HG03159 (cell line): ENCODE measurements around the gene BMP2K.

Experiments
- ATAC-seq: cut with Tn5 transposase; IDR thresholded peaks from one replicate; pipeline ENCODE4 v1.9.1; 2021; ENCODE audit warnings: mild to moderate bottlenecking, moderate library complexity; ENCODE audit not compliant: unreplicated experiment

Gene BMP2K

DNA sequence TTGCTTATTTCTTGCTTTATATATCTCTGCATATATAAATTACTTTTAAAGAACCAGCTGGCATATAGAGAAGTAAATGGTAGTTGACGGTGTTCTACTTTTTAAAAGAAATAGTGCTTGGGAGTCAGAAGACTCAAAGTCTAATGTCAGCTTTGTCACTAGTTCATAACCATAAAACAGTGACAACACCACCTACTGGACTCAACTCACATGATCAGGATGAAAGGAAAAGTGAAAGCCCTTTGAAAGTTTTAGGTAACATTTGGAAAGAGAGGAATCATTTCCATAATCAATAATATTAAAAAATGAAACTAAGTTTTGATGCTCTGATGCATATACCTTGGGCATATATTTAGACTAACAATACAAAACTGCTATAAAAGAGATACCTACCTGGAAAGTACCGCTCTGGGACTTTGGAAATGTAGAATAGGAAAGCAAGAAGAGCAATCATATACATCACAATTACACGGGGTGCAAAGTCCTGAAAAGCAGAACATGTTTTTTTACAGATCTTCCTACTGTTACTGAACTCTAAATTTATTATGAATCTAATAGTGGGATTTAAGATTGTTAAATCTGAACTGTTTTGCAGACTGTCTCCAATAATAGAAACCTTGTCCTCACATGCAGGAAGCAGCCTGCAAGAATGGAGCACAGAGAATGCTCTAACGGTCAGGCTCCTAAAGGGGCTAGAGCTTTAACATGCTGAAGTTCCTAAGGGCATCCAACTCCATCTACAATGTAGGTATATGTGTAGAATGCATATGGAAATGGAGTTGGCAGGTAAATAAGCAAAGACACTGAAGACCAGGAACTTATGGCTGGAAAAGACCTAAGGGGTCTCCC lies 147.5 kb downstream of the BMP2K start:
- ATAC-seq = peak; percentile 56

DNA sequence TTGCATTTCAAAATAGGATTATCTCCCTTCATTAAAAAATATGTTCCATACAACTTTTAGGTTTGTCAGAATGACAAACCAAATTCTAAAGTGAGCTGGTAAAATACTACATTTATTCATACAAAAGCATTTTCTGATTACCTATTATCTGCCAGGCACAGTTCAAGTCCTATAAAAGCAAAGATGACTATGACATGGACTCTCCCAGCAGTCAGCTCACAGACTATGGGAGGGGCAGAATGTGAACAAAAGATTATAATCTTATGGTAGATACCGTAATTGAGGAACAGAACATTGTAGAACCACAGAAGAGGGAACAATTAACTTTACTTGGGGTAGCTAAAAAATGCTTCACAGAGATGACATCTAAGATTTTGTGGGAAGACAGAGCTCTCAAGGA lies 150.7 kb downstream of the BMP2K start:
- ATAC-seq = no peak

GRCh38 chr4:78928835-78929234 lies 152.7 kb downstream of the BMP2K start:
- no peak for ATAC-seq

DNA sequence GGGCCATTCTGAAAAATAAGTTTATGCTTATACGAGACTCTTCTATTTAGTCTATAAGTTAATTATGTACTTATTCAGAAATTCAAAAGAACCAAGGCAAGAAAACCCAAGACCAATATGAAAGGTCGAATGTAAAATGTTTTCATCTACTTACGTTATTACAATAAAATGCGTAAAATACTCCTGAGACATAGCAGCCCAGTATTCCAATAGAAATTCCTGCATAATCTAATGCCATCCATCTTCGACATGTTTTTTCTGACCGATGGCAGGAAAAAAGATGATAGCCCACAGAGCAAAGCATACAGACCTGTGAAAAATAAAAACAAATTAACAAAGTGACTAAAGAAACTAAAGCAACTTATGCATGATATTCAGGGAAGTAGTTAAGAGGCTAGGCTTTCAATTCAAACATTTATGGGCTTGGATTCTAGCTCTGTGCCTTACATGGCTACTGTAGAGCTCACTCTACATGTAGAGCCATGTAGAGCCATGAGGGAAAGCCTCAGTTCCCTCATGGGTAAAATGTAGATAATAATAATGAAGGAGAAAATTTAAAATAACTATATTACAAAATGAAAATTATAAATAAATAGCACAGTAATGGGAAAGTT lies 154.0 kb downstream of the BMP2K start:
- no peak for ATAC-seq

DNA sequence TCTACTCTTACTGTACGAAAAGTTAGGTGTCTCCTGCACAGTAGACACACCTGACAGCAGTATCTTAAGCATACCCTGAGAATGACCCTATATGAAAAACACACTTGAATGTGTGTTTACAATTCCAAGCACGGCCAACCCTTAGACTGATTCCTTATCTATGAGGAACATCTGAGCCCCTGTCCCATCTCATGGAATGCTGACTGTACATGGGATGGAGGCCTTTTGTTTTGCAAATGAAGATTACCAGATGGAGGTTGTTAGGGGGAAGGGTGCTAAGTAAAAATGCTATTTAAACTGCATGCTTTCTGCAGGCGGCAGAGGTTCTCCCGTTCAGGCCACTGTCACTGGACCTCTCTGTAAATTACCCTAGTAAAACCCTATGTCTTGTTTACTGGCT lies 160.8 kb downstream of the BMP2K start:
- no peak for ATAC-seq

DNA sequence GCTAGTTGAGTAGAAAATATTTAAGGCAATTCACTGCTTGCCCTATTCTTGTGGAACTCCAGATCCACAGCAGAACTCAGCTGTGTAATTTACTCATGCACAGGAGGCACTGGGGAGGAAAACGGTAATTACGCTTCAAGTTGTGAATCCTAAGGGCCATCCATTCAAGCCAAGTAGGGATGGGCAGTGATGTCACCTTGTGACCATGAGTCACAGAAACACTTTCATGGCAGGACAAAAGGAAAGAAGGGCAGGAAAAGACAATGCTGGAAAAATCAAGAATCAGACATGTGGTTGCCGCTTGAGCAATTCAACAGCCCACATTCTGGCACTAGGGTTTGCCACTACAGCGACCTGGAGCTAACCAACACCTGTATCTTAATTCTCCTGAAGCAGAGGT lies 161.7 kb downstream of the BMP2K start:
- no peak for ATAC-seq

DNA sequence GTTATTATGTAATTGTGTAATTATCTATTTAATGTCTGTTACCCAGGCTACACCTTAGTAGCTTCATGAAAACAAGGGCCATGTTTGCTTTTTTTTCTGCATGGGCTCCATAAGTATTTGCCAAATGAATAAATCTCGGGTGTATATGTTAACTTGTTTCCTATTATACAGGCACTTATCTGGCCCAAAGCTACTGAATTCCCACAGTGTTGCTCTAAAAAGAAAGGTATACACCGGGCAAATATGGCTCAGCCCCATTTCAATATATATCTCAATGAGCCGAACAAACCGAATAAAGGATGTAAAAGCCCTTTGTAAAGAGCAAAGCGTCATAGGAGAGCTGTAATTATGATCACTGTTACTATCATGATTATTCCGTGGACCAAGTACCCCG lies 162.3 kb downstream of the BMP2K start:
- ATAC-seq = no peak

- peak; percentile 97 for ATAC-seq
Observed at GRCh38 chr4:78938868-78939666, 162.9 kb downstream of the BMP2K start, which contains the start of gene PAQR3. TSS of gene PAQR3 (minus strand) at chr4:78939438. CDS start at chr4:78939224, 214 bp downstream.

- ATAC-seq = peak; percentile 10
Observed at GRCh38 chr4:78939667-78940008, 163.5 kb downstream of the BMP2K start.

DNA sequence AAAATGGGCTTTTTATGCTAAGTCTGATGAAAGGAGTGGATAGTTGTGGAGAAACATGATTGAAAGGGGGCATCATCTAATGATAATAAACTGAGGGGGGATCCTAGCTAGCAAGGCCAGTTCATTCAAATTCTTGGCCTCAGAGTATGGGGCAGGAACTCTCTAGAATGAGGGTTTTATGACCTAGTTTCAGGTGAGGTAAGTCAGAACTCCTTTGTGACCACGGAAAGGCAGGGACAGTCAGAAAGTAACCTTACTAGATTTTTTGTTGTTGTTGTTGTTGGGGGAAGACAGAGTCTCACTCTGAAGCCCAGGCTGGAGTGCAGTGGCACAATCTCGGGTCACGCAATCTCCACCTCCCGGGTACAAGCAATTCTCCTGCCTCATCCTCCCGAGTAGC lies 164.6 kb downstream of the BMP2K start:
- peak; percentile 21 for ATAC-seq

GRCh38 chr4:78944381-78944780 lies 168.2 kb downstream of the BMP2K start:
- ATAC-seq = no peak

DNA sequence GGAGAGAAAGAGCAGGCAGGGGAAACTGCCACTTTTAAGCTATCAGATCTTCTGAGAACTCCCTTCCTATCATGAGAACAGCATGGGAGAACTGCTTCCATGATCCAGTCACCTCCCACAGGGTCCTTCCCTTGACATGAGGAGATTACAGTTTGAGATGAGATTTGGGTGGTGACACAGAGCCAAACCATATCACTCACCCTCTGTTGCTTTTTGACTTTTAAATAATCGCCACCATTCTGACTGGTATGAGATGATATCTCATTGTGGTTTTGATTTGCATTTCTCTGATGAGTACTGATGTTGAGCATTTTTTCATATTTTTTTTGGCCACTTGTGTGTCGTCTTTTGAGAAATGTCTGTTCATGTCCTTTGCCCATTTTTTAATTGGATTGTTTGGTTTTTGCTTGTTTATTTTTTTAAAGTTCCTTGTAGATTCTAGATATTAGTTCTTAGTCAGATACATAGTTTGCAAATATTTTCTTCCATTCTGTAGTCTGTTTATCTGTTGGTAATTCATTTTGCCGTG lies 169.6 kb downstream of the BMP2K start:
- ATAC-seq = no peak

GRCh38 chr4:78949735-78950134 lies 173.6 kb downstream of the BMP2K start:
- ATAC-seq = no peak

GRCh38 chr4:78951862-78952472 lies 175.8 kb downstream of the BMP2K start:
- ATAC-seq = peak; percentile 81

GRCh38 chr4:78953231-78953630 lies 177.1 kb downstream of the BMP2K start:
- no peak for ATAC-seq

GRCh38 chr4:78953769-78954666 lies 177.9 kb downstream of the BMP2K start:
- no peak for ATAC-seq

GRCh38 chr4:78956975-78957374 lies 180.8 kb downstream of the BMP2K start:
- no peak for ATAC-seq

GRCh38 chr4:78960926-78961325 lies 184.8 kb downstream of the BMP2K start:
- no peak for ATAC-seq
